Glutamatergic neuron (in vitro differentiated cells): ENCODE results near the gene SCN3A. TPM values are rescaled to one million over a fixed set of nuclear protein-coding genes. Genes with fewer than 3 reads are reported as not detected.

Experiments used
- DNase-seq: peaks from one replicate; pipeline ENCODE4 v3.0.0; 2022
- H3K27ac Mint-ChIP-seq: one replicate; pipeline ENCODE4 v1.8.0; 2020; ENCODE audit warnings: mild to moderate bottlenecking, mixed read lengths, inconsistent platforms; ENCODE audit not compliant: unreplicated experiment
- H3K27me3 Mint-ChIP-seq: one replicate; pipeline ENCODE4 v1.8.0; 2020; ENCODE audit warnings: mild to moderate bottlenecking, moderate library complexity, mixed read lengths, inconsistent platforms; ENCODE audit not compliant: unreplicated experiment
- H3K36me3 Mint-ChIP-seq: one replicate; pipeline ENCODE4 v1.8.0; 2020; ENCODE audit warnings: mild to moderate bottlenecking, mixed read lengths, inconsistent platforms; ENCODE audit not compliant: unreplicated experiment
- H3K4me1 Mint-ChIP-seq: one replicate; pipeline ENCODE4 v1.8.0; 2020; ENCODE audit warnings: mild to moderate bottlenecking, low read depth, mixed read lengths, inconsistent platforms; ENCODE audit not compliant: unreplicated experiment
- H3K4me3 Mint-ChIP-seq: one replicate; pipeline ENCODE4 v1.8.0; 2020; ENCODE audit warnings: mild to moderate bottlenecking, mixed read lengths, inconsistent platforms; ENCODE audit not compliant: unreplicated experiment
- H3K9me3 Mint-ChIP-seq: one replicate; pipeline ENCODE4 v1.8.0; 2020; ENCODE audit warnings: mild to moderate bottlenecking, moderate library complexity, mixed read lengths, inconsistent platforms; ENCODE audit not compliant: unreplicated experiment
- CTCF ChIP-seq: fragments of 200-600 bp; sonication (generic); IDR thresholded peaks from one replicate; pipeline ENCODE4 v1.5.0; 2021; ENCODE audit not compliant: partially characterized antibody, unreplicated experiment
- total RNA-seq: library from RNA; stranded (reverse); fragmentation: NEBNext Ultra II Directional; extraction: Animal tissue kit (Norgen Biotek cat#: 25700); gene quantifications from one replicate; pipeline ENCODE4 v1.2.1, GENCODE V29; 2021; ENCODE audit not compliant: unreplicated experiment

SCN3A gene
- total RNA-seq, 1 donor from 2014 or later: 22.2 TPM

DNA sequence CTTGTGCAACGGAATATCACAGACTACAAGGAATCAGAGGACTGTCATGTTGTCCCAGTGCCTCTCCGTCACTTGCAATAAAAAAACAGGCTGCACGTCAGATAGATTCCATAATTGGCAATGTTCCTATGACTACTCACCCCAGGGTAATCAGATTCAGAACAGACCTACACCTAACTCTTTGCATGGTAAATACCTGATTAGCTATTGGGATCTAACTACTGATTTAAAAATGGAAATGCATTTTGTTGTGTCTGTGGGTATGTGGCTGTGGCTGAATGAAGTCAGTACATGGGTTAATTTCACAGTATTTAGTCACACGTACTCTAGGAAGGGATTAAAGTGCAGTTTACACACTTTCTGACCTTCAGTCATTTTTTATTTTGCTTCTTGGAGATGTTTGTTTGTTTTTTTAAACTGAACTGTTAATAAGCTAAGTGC is 91.7 kb downstream of the SCN3A start:
- TF ChIP-seq CTCF: no peak
- Mint-ChIP-seq H3K4me1 (peaks cover 25% of the 10 kb centered on the region), H3K27ac (no peak overlapping the region), H3K36me3 (no peaks in the 10 kb centered on the region), H3K9me3 (no peaks in the 10 kb centered on the region), H3K4me3 (no peak overlapping the region), H3K27me3 (no peaks in the 10 kb centered on the region)
- DNase-seq: no peak

DNA sequence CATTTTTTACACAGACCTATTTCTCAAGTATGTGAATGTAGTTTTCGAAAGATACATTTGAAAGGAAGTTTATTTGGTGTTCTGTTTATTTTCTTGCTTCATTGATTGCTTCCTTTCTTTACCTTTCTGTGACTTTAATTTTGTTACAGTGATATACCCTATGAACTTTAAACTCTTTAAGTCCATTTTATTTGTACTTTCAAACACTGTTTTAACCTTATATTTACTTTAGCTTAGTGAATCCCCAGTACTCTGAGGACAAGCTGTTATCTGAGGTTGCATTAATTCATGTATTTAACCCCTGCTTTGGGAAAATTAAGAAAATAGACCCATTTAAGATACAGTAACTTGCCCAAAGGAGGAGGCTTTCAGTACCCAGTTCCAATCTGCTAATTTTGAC is 93.5 kb downstream of the SCN3A start:
- no peaks in the 10 kb centered on the region for H3K9me3 Mint-ChIP-seq
- DNase-seq: no peak
- no peaks in the 10 kb centered on the region for H3K36me3 Mint-ChIP-seq
- H3K4me3 Mint-ChIP-seq: no peak overlapping the region
- peaks cover 29% of the 10 kb centered on the region for H3K4me1 Mint-ChIP-seq
- TF ChIP-seq CTCF: no peak
- no peaks in the 10 kb centered on the region for H3K27me3 Mint-ChIP-seq
- no peak overlapping the region for H3K27ac Mint-ChIP-seq

- DNase-seq: no peak
- peaks cover 29% of the 10 kb centered on the region for H3K4me1 Mint-ChIP-seq
- H3K36me3 Mint-ChIP-seq: no peaks in the 10 kb centered on the region
Observed at GRCh38 chr2:165109915-165110314, 93.9 kb downstream of the SCN3A start.

GRCh38 chr2:165105926-165106325 is 97.9 kb downstream of the SCN3A start:
- TF ChIP-seq CTCF: no peak
- peaks cover 4% of the 10 kb centered on the region for H3K4me1 Mint-ChIP-seq

More at GRCh38 chr2:165109915-165110314, 93.9 kb downstream of the SCN3A start:
- H3K27me3 Mint-ChIP-seq: no peaks in the 10 kb centered on the region
- no peak overlapping the region for H3K27ac Mint-ChIP-seq
- H3K4me3 Mint-ChIP-seq: no peak overlapping the region
- TF ChIP-seq CTCF: no peak
- no peaks in the 10 kb centered on the region for H3K9me3 Mint-ChIP-seq

GRCh38 chr2:165087933-165088901 is 115.6 kb downstream of the SCN3A start:
- H3K9me3 Mint-ChIP-seq: peaks cover 1% of the 10 kb centered on the region
- peaks cover 12% of the 10 kb centered on the region for H3K36me3 Mint-ChIP-seq
- DNase-seq: no peak
- peak; percentile 46 for TF ChIP-seq CTCF
- H3K27ac Mint-ChIP-seq: no peak overlapping the region
- no peaks in the 10 kb centered on the region for H3K27me3 Mint-ChIP-seq
- no peaks in the 10 kb centered on the region for H3K4me1 Mint-ChIP-seq
- no peak overlapping the region for H3K4me3 Mint-ChIP-seq

More at GRCh38 chr2:165105926-165106325, 97.9 kb downstream of the SCN3A start:
- H3K36me3 Mint-ChIP-seq: no peaks in the 10 kb centered on the region
- no peaks in the 10 kb centered on the region for H3K9me3 Mint-ChIP-seq
- H3K4me3 Mint-ChIP-seq: no peak overlapping the region
- no peak overlapping the region for H3K27ac Mint-ChIP-seq
- H3K27me3 Mint-ChIP-seq: no peaks in the 10 kb centered on the region
- DNase-seq: no peak
